Renal cortex interstitium (tissue), 11 donors: ENCODE results near the gene KRT72. TPM values are rescaled to one million over a fixed set of nuclear protein-coding genes. Genes with fewer than 3 reads are reported as not detected.

Experiments used
- DNase-seq, 11 donors: peaks; one replicate each; pipeline ENCODE4 v3.0.0-alpha.2; 2013; ENCODE audit warnings: low read depth in 9 of 11, low spot score in 4 of 11; ENCODE audit errors: extremely low read depth in 1 of 11
- polyA plus RNA-seq, 3 donors: library from polyadenylated mRNA; unstranded; fragments of 120-200 nt; gene quantifications; one replicate each; pipeline ENCODE4 v1.2.1, GENCODE V29; 2013; ENCODE audit not compliant: insufficient read length in 3 of 3

The KRT72 gene
- polyA plus RNA-seq, 3 donors, result 0.12 TPM; not detected in 2

- no peak for DNase-seq
Observed at GRCh38 chr12:52558781-52559445, 42.4 kb downstream of the KRT72 start.

- DNase-seq, result no peak
Observed at GRCh38 chr12:52557476-52557875, 43.8 kb downstream of the KRT72 start.

GRCh38 chr12:52555577-52555976, 45.7 kb downstream of the KRT72 start:
- DNase-seq, result no peak

- DNase-seq, result no peak
Observed at GRCh38 chr12:52552681-52553195, 48.5 kb downstream of the KRT72 start, which contains the start of gene KRT71. KRT71 (minus strand) TSS chr12:52553145; CDS start chr12:52553077, 68 bp downstream.

GRCh38 chr12:52552055-52552454, 49.2 kb downstream of the KRT72 start:
- no peak for DNase-seq

GRCh38 chr12:52551216-52551865, 49.9 kb downstream of the KRT72 start:
- DNase-seq, result peak in 1 of 11 donors; percentile 2

GRCh38 chr12:52546126-52546525, 55.1 kb downstream of the KRT72 start:
- no peak for DNase-seq

GRCh38 chr12:52543985-52544883, 57.0 kb downstream of the KRT72 start:
- no peak for DNase-seq

- no peak for DNase-seq
Observed at GRCh38 chr12:52542785-52543318, 58.4 kb downstream of the KRT72 start.

- DNase-seq, result no peak
Observed at GRCh38 chr12:52542157-52542556, 59.1 kb downstream of the KRT72 start.

GRCh38 chr12:52541709-52542108, 59.6 kb downstream of the KRT72 start:
- DNase-seq, result no peak

GRCh38 chr12:52540531-52540930, 60.7 kb downstream of the KRT72 start:
- DNase-seq, result no peak

GRCh38 chr12:52539821-52540173, 61.5 kb downstream of the KRT72 start:
- DNase-seq, result no peak

GRCh38 chr12:52539083-52539820, 62.0 kb downstream of the KRT72 start:
- DNase-seq, result peak in 10 of 11 donors; percentile 7 to 40 (median 18)

GRCh38 chr12:52537101-52537500, 64.2 kb downstream of the KRT72 start:
- no peak for DNase-seq
